HG03457 (cell line): Measurements from ENCODE around the gene MAP2K3.
"Not testable (repeated sequence)": the region's sequence is repeated elsewhere in the genome, so short reads cannot be mapped to it uniquely, and the experiment has no call there.

ENCODE experiments used
- ATAC-seq: cut with Tn5 transposase; IDR thresholded peaks from one replicate; pipeline ENCODE4 v1.9.1; 2021; ENCODE audit warnings: moderate number of reproducible peaks; ENCODE audit not compliant: unreplicated experiment

The MAP2K3 gene

GRCh38 chr17:21296097-21297025, 11.8 kb downstream of the MAP2K3 start:
- ATAC-seq: no peak

GRCh38 chr17:21297026-21297520, 12.6 kb downstream of the MAP2K3 start:
- ATAC-seq: no peak

DNA sequence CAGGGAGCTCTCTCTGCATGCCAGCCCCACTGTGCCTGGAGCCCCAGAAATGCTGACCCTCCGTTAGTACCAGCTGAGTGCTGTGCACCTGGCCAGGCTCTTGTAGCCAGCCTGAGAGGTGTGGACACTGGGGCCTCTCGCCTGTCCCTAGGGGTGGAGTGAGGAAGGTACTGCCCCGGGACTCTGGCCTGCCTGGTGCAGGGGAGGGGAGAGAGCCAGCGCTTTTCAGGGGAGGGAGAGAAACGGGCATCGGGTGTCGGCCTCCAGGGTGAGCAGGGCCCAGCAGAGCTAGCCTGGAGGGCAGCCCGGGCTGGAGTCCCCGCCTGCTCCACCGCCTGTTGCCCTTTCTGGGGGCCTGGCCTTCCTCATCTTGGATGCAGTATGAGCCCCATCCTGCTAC, 13.1 kb downstream of the MAP2K3 start:
- ATAC-seq: no peak

GRCh38 chr17:21298056-21298982, 13.8 kb downstream of the MAP2K3 start:
- no peak for ATAC-seq

- no peak for ATAC-seq
Measured at GRCh38 chr17:21298983-21299519, 14.5 kb downstream of the MAP2K3 start.

GRCh38 chr17:21299981-21300600, 15.6 kb downstream of the MAP2K3 start:
- no peak for ATAC-seq

- no peak for ATAC-seq
Measured at GRCh38 chr17:21300601-21301571, 16.4 kb downstream of the MAP2K3 start.

GRCh38 chr17:21301593-21302550, 17.4 kb downstream of the MAP2K3 start:
- no peak for ATAC-seq

DNA sequence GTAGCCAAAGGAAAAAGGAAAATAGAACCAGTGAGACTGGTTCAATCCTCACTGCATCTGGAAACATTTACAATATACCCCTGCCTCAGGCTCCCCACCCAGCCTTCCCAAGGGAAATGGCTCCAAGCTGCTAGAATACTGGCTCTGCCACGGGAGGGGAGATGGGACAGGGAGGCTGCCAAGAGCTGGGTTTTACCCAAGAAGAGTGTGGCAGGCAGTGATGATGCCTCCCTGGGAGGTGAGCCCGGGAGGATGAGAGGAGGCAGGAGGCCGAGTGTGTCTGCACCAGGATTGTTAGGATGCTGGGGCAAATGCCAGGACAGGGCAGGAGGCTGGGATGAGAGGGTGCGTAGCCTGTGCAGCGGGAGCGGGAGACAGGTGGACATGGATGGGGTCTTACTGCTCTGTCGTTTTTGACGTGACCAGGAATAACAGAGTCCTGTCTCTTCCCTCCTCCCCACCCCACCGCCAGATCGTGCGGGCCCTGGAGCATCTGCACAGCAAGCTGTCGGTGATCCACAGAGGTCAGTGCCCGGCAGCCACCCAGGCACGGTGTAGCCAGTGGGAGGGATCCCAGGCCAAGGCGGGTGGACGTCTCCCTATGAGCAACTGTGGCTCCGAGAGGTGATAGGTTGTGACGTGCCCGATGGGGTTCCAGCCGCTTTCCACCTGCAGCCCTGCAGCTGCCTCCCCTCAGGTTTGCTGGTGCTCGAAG, 18.4 kb downstream of the MAP2K3 start:
- no peak for ATAC-seq

DNA sequence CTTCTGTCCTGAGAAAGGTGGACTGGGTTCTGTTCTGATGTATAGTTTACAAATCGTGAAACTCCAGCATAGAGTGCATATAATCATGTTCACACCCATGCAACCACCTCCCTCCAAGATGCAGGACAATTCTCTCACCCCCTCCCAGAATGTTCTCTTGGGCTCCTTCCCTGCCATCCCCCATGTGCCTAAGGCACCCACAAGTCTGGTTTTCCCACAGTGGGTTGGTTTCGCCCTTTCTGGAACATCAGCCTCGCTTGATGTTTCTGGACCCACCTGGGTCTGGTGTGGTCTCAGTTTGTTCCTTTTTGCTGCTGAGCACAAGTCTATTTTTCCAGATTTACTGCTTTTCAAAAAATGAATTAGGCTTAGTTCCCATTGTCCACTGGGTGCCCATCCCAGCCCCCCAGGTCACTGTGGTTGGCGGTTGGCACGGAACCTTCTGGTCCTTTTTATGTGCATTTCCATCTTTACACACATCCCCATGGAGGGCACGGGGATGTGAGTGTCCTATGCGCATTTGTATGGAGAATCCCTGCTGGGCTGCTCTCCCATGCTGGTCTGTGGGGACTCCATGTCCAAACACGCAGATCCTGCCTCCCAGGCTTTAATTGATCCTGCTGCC, 19.0 kb downstream of the MAP2K3 start:
- no peak for ATAC-seq

DNA sequence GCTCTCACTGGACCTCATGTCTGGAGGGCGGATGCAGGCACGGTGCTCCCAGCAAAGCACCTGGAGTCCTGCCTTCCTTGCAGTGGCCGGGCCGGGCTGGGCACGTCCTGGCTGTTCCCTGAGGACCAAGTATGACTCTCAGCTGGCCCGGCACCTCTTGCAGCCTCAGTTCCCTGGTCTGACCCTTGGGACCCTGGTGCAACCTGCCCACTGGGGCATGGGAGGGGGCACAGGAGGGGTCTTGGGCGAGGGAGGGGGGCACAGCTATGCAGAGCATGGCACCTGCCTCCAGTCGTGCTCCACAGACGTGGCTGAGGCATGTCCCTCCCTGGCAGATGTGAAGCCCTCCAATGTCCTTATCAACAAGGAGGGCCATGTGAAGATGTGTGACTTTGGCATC, 19.6 kb downstream of the MAP2K3 start:
- ATAC-seq: no peak

- not testable (repeated sequence) for ATAC-seq
Measured at GRCh38 chr17:21304551-21305151, 20.1 kb downstream of the MAP2K3 start.

DNA sequence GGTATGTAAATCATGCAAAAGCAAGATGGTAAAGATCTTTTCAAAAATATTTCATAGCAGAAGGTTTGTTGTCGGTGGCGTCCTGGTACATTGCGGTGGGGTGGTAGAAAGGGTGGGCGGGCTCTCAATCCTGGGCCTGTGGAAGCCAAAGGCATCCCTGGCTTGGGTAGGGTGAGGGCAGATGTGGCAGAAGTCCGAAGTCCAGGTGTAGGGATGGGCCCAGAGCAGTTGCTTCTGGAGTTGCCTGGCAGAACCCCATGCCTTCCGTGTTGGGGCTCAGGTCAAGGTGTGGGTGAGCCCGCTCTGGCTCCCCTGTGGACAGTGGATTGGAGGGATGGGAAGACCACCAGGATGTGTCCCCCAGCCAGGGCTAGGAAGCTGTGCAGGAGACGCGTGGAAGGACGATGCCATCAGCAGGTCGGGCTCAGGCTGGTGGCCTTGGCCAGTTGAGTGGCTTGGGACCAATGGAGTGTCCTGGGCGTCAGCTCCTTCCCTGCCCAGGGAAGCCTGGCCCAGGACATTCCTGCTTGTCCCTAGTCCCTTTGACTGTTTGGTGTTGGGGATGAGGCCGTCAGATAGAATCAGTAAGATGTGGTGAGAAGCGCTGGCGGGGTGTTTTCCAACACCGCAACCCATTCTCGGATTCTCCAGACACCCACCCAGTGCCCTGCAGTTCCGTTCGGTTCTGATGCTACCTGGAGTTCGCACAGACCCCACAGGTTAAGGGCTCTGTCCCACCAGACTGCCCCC, 21.1 kb downstream of the MAP2K3 start:
- not testable (repeated sequence) for ATAC-seq

- not testable (repeated sequence) for ATAC-seq
Measured at GRCh38 chr17:21306611-21307272, 22.2 kb downstream of the MAP2K3 start.

DNA sequence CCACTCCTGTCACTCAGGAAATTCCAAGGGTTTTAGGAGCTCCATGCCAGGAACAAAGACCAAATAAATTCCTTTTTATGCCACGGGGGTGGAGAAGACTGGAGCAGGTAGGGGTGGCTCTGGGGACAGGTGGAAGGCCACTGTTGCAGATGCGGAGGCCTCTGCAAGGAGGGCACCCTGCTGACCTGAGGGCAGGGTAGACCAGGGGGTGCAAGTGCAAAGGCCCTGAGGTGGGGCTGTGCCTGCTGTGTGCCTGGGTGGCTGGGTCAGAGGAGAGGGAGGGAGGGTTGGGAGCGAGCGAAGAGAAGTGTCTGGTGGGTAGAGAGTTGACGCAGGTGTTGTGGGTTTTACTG, 22.7 kb downstream of the MAP2K3 start:
- ATAC-seq: not testable (repeated sequence)

DNA sequence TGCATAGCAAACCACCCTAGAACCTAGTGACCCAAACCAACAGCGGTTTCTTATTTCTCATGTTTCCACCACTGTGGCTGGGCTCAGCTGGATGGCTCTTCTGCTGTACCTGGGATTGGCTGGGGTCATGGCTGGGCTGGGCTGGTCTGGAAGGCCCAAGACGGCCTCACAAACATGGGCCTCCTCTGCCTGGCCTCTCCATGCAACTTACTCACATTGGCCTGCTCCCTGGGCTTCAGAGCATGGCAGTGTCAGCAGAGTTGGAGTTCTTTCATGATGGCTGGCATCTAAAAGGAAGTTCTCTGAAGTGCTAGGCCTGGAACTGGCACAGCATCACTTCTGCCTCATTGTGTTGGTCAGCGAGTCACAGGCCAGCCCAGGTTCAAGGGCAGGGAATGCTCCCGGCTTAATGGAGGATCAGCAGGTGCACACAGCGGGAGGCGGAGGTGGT, 24.4 kb downstream of the MAP2K3 start:
- not testable (repeated sequence) for ATAC-seq
